ENCODE results near the gene GFRA4.

GRCh38 chr20:3690413-3690812, 27.2 kb upstream of the GFRA4 start:
- TF ChIP-seq CTCF (IDR thresholded peaks at IDR 0.05), result no peak
- TF ChIP-seq EZH2 (IDR thresholded peaks at IDR 0.05; ENCODE audit: borderline replicate concordance, insufficient read depth, low read depth, low read length, poor library complexity, severe bottlenecking), result no peak

Measured in B cell (primary cell).